ENCODE results near the gene PCDHGA1. TPM values are rescaled to one million over a fixed set of nuclear protein-coding genes. Genes with fewer than 3 reads are reported as not detected.
"Not testable (repeated sequence)": the region's sequence is repeated elsewhere in the genome, so short reads cannot be mapped to it uniquely, and the experiment has no call there.

The PCDHGA1 gene
- total RNA-seq, 1 experiment from 2014 or later, result 1.6 TPM

DNA sequence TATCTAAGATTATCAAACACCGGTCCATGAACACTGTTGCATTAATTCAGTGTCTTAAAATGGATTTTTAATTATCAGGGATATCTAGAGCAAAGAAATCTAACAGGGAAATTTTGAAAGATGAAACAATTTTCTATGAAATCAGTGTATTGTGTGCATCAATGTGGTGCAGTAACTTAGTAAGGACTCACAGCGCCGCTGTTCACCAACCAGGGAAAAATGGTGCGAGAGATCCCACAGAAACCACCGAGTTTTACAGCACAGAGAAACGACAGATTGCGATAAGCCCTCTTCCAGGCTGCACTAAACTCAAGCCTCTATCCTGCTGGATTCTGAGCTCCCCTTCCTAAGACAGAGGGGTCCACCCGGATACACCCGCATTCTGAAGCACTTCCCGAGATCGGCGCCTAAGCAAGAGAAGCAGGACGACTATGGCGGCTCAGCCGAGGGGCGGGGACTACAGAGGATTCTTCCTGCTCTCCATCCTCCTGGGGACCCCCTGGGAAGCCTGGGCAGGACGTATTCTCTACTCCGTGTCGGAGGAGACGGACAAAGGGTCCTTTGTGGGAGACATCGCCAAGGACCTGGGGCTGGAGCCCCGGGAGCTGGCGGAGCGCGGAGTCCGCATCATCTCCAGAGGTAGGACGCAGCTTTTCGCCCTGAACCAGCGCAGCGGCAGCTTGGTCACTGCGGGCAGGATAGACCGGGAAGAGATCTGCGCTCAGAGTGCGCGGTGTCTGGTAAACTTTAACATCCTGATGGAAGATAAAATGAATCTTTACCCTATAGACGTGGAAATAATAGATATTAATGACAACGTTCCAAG lies 52.4 kb downstream of the PCDHGA1 start, which contains the start of gene PCDHGA7:
Gene PCDHGA7 (plus strand): TSS at position 274 of the 826 bp plus-strand sequence. CDS start 158 bp downstream, at position 432.
- DNase-seq (ENCODE audit: low spot score), result no peak

DNA sequence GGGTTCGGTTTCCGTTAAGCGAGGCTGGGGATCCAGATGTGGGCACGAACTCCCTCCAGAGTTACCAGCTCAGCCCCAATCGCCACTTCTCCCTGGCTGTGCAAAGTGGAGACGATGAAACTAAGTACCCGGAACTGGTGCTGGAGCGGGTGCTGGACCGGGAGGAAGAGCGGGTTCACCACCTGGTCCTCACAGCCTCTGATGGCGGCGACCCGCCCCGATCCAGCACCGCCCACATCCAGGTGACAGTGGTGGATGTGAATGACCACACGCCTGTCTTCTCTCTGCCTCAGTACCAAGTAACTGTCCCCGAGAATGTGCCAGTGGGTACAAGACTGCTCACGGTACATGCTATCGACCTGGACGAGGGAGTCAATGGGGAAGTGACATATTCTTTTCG lies 53.0 kb downstream of the PCDHGA1 start:
- DNase-seq (ENCODE audit: low spot score), result no peak

DNA sequence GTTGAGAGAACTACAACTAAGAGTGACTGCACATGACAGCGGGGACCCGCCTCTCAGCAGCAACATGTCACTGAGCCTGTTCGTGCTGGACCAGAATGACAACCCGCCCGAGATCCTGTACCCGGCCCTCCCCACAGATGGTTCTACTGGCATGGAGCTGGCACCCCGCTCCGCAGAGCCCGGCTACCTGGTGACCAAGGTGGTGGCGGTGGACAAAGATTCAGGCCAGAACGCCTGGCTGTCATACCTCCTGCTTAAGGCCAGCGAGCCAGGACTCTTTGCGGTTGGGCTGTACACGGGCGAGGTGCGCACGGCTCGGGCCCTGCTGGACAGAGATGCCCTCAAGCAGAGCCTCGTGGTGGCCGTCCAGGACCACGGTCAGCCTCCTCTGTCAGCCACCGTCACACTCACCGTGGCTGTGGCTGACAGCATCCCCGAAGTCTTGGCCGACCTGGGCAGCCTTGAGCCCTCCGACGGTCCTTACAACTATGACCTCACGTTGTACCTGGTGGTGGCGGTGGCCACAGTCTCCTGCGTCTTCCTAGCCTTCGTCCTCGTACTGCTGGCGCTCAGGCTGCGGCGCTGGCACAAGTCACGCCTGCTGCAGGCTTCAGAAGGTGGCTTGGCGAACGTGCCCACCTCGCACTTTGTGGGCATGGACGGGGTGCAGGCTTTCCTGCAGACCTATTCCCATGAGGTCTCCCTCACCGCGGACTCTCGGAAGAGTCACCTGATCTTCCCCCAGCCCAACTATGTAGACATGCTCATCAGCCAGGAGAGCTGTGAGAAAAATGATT lies 54.4 kb downstream of the PCDHGA1 start:
- no peak for DNase-seq (ENCODE audit: low spot score)

DNA sequence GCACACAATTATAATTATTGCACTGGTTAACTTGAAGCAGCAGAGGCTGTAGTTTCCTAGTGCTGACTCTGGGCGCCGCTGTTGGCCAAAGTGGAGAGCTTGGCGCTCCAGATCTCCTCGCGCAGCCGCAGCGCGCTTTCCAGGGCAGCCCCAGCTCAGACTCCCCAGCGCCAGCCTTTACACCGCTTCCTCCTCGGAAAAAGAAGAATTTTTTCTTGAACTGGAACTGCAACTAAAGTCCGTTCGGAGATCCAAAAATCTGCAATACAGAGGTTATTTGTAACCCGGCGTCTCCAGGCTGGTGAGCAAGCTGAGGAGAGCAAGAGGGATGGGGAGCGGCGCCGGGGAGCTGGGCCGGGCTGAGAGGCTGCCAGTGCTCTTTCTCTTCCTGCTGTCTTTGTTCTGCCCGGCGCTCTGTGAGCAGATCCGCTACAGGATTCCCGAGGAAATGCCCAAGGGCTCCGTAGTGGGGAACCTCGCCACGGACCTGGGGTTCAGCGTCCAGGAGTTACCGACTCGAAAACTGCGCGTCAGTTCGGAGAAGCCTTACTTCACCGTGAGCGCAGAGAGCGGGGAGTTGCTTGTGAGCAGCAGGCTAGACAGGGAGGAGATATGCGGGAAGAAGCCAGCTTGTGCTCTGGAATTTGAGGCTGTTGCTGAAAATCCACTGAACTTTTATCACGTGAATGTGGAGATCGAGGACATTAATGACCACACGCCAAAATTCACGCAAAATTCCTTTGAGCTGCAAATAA lies 57.4 kb downstream of the PCDHGA1 start, which contains the start of gene PCDHGB4:
Gene PCDHGB4 (plus strand): TSS at position 142 of the 755 bp plus-strand sequence. CDS start 187 bp downstream, at position 329.
- not testable (repeated sequence) for DNase-seq (ENCODE audit: low spot score)

GRCh38 chr5:141388661-141389060 lies 58.3 kb downstream of the PCDHGA1 start:
- DNase-seq (ENCODE audit: low spot score), result no peak

GRCh38 chr5:141389153-141390042 lies 59.1 kb downstream of the PCDHGA1 start:
- no peak for DNase-seq (ENCODE audit: low spot score)

DNA sequence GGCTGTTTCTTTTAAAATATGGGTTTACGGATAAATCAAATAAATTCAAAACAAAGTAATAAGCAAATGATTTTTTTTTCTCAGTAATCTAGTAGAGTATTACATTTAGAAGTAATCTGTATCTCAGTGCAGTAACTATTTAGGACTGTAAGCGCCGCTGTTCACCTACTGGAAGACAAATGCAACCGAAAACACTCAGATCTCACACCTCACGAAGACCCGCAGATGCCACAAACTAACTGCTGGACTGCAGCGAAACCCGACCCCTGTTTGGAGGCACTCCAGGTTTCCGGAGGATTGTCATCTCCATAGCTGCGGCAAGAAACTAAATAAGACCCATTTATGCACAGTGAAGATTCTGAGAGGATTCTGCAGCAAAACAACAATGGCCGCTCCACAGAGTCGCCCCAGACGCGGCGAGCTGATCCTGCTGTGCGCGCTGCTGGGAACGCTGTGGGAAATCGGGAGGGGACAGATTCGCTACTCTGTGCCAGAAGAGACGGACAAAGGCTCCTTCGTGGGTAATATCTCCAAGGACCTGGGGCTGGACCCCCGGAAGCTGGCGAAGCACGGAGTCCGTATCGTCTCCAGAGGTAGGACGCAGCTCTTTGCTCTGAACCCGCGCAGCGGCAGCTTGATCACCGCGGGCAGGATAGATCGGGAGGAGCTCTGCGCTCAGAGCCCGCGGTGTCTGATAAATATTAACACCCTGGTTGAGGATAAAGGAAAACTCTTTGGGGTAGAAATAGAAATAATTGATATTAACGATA lies 62.3 kb downstream of the PCDHGA1 start, which contains the start of gene PCDHGA8:
Gene PCDHGA8 (plus strand): TSS at position 205 of the 770 bp plus-strand sequence. CDS start 181 bp downstream, at position 386.
- no peak for DNase-seq (ENCODE audit: low spot score)

GRCh38 chr5:141393267-141393666 lies 63.0 kb downstream of the PCDHGA1 start:
- DNase-seq (ENCODE audit: low spot score), result no peak

DNA sequence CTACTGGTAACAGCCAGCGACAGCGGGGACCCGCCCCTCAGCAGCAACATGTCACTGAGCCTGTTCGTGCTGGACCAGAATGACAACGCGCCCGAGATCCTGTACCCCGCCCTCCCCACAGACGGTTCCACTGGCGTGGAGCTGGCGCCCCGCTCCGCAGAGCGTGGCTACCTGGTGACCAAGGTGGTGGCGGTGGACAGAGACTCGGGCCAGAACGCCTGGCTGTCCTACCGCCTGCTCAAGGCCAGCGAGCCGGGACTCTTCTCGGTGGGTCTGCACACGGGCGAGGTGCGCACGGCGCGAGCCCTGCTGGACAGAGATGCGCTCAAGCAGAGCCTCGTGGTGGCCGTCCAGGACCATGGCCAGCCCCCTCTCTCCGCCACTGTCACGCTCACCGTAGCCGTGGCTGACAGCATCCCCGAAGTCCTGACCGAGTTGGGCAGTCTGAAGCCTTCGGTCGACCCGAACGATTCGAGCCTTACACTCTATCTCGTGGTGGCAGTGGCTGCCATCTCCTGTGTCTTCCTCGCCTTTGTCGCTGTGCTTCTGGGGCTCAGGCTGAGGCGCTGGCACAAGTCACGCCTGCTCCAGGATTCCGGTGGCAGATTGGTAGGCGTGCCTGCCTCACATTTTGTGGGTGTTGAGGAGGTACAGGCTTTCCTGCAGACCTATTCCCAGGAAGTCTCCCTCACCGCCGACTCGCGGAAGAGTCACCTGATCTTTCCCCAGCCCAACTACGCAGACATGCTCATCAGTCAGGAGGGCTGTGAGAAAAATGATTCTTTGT lies 64.3 kb downstream of the PCDHGA1 start:
- DNase-seq (ENCODE audit: low spot score), result not testable (repeated sequence)

GRCh38 chr5:141397756-141398551 lies 67.6 kb downstream of the PCDHGA1 start, which contains the start of gene PCDHGB5:
TSS of gene PCDHGB5 (plus strand) at chr5:141397947. CDS start at chr5:141398128, 181 bp downstream.
- not testable (repeated sequence) for DNase-seq (ENCODE audit: low spot score)

- DNase-seq (ENCODE audit: low spot score), result no peak
These were observed 68.3 kb downstream of the PCDHGA1 start for GRCh38 chr5:141398608-141399007.

- DNase-seq (ENCODE audit: low spot score), result no peak
These were observed 69.4 kb downstream of the PCDHGA1 start for GRCh38 chr5:141399555-141400258.

DNA sequence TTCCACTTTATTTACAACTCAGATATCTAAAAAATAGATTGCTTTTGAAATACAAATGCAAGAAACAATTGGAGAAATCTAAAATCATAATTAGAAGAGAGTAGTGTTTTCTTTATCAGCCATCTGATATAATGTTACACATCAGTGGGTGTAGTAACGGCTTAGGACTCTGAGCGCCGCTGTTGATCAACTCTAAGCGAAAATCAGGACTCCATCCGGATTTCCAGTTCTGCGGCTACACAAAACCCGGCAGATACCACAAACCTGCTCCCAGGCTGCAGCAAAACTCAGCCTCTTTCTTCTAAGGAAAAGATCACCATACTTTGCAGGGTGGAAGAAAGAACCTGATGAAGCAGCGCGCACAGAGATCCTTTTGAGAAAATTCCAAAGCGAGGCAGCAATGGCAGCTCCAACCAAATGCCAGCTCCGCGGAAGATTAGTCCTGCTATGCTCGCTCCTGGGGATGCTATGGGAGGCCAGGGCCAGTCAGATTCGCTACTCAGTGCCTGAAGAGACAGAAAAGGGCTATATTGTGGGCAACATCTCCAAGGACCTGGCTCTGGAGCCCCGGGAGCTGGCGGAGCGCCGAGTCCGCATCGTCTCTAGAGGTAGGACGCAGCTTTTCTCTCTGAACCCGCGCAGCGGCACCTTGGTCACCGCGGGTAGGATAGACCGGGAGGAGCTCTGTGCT lies 72.4 kb downstream of the PCDHGA1 start, which contains the start of gene PCDHGA9:
Gene PCDHGA9 (plus strand): TSS at position 226 of the 691 bp plus-strand sequence. CDS start 175 bp downstream, at position 401.
- no peak for DNase-seq (ENCODE audit: low spot score)

DNA sequence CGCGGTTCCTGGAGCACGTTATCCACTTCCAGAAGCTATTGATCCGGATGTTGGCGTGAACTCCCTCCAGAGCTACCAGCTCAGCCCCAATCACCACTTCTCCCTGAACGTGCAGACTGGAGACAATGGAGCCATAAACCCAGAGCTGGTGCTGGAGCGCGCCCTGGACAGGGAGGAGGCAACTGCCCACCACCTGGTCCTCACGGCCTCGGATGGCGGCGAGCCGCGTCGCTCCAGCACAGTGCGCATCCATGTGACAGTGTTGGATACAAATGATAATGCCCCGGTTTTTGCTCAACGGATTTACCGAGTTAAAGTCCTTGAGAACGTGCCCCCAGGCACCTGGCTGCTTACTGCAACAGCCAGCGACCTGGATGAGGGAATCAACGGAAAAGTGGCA lies 73.1 kb downstream of the PCDHGA1 start:
- no peak for DNase-seq (ENCODE audit: low spot score)

DNA sequence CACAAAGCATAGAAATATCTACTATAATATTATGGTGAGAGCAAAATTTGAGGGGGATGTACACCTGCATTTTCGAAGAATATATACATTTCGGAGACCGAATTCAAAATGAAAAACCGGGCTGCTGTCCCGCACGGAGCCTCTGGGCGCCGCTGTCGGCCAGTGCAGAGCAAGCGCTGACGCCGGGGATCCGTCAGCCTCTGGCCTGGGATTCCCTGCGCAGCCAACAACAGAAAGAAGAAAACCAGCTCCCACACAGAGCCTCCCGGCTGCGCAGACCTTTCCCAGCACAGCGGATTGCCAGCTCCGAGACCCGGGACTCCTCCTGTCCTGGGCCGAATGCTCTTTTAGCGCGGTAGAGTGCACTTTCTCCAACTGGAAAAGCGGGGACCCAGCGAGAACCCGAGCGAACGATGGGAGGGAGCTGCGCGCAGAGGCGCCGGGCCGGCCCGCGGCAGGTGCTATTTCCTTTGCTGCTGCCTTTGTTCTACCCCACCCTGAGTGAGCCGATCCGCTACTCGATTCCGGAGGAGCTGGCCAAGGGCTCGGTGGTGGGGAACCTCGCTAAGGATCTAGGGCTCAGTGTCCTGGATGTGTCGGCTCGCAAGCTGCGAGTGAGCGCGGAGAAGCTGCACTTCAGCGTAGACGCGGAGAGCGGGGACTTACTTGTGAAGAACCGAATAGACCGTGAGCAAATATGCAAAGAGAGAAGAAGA lies 77.6 kb downstream of the PCDHGA1 start, which contains the start of gene PCDHGB6:
Gene PCDHGB6 (plus strand): TSS at position 232 of the 716 bp plus-strand sequence. CDS start 182 bp downstream, at position 414.
- not testable (repeated sequence) for DNase-seq (ENCODE audit: low spot score)
